Measurements from ENCODE around the gene UBASH3B.

- TF ChIP-seq CTCF (conservative IDR thresholded peaks at IDR 0.05 in 1 of 2, IDR thresholded peaks at IDR 0.05 in 1 of 2; ENCODE audit: extremely low read depth in 1 of 2, insufficient read depth in 1 of 2, low read depth in 1 of 2, low read length in 2 of 2), result peak; percentile 14 to 35
- no peak for TF ChIP-seq EZH2 (IDR thresholded peaks at IDR 0.05; ENCODE audit: borderline replicate concordance, low read length)
Observed at GRCh38 chr11:122814401-122814800, 158.9 kb downstream of the UBASH3B start.
